Muscle layer of duodenum (tissue), 2 donors: Measurements from ENCODE around the gene PPP3CA.

Source experiments
- H3K27ac ChIP-seq: one replicate; pipeline ENCODE4 v1.7.0; 2013; ENCODE audit warnings: mild to moderate bottlenecking, low read length
- H3K27me3 ChIP-seq: one replicate; pipeline ENCODE4 v1.7.0; 2013; ENCODE audit warnings: low read depth, mild to moderate bottlenecking, control low read depth, low read length
- H3K36me3 ChIP-seq, 2 donors: one replicate each; pipeline ENCODE4 v1.7.0; 2013; ENCODE audit warnings: low read length in 2 of 2, control low read depth in 1 of 2, mild to moderate bottlenecking in 1 of 2; ENCODE audit not compliant: insufficient read depth in 2 of 2, control insufficient read depth in 1 of 2
- H3K4me1 ChIP-seq, 2 donors: one replicate each; pipeline ENCODE4 v1.7.0; 2013; ENCODE audit warnings: low read length in 2 of 2, mild to moderate bottlenecking in 2 of 2, control low read depth in 1 of 2, moderate library complexity in 1 of 2; ENCODE audit not compliant: insufficient read depth in 2 of 2, control insufficient read depth in 1 of 2
- H3K4me3 ChIP-seq, 2 donors: one replicate each; pipeline ENCODE4 v1.7.0; 2013; ENCODE audit warnings: low read length in 2 of 2, low read depth in 1 of 2, mild to moderate bottlenecking in 1 of 2
- H3K9me3 ChIP-seq, 2 donors: one replicate each; pipeline ENCODE4 v1.7.0; 2013; ENCODE audit warnings: low read length in 2 of 2, control low read depth in 1 of 2, mild to moderate bottlenecking in 1 of 2; ENCODE audit not compliant: control insufficient read depth in 1 of 2
- donor health status: healthy.

PPP3CA gene

GRCh38 chr4:101304916-101305315 lies 42.4 kb downstream of the PPP3CA start:
- Histone ChIP-seq H3K4me1 (peaks cover 5 to 11% of the 10 kb centered on the region in 2 donors), H3K27me3 (no peaks in the 10 kb centered on the region), H3K36me3 (no peaks in the 10 kb centered on the region), H3K4me3 (no peak overlapping the region), H3K9me3 (no peaks in the 10 kb centered on the region), H3K27ac (no peak overlapping the region)

GRCh38 chr4:101299899-101300540 lies 47.3 kb downstream of the PPP3CA start:
- no peaks in the 10 kb centered on the region for H3K36me3 ChIP-seq
- no peaks in the 10 kb centered on the region for H3K27me3 ChIP-seq
- peaks cover 4 to 7% of the 10 kb centered on the region in 2 donors for H3K4me1 ChIP-seq
- no peak overlapping the region for H3K4me3 ChIP-seq
- no peaks in the 10 kb centered on the region for H3K9me3 ChIP-seq
- no peak overlapping the region for H3K27ac ChIP-seq

- H3K27me3 ChIP-seq = no peaks in the 10 kb centered on the region
- H3K9me3 ChIP-seq = no peaks in the 10 kb centered on the region
- H3K4me3 ChIP-seq = no peak overlapping the region
- H3K4me1 ChIP-seq = peaks cover 0 to 7% of the 10 kb centered on the region in 2 donors
- H3K27ac ChIP-seq = no peak overlapping the region
- no peaks in the 10 kb centered on the region for H3K36me3 ChIP-seq
These were observed 48.3 kb downstream of the PPP3CA start for GRCh38 chr4:101299021-101299420.

- H3K4me1 ChIP-seq = peaks cover 0 to 15% of the 10 kb centered on the region in 2 donors
- no peaks in the 10 kb centered on the region for H3K36me3 ChIP-seq
- no peak overlapping the region for H3K27ac ChIP-seq
These were observed 51.6 kb downstream of the PPP3CA start for GRCh38 chr4:101295691-101296090.

GRCh38 chr4:101294597-101294996 lies 52.7 kb downstream of the PPP3CA start:
- Histone ChIP-seq H3K4me1 (peaks cover 0 to 21% of the 10 kb centered on the region in 2 donors), H3K36me3 (no peaks in the 10 kb centered on the region), H3K27me3 (no peaks in the 10 kb centered on the region), H3K4me3 (no peak overlapping the region), H3K27ac (no peak overlapping the region), H3K9me3 (no peaks in the 10 kb centered on the region)

More at GRCh38 chr4:101295691-101296090, 51.6 kb downstream of the PPP3CA start:
- H3K27me3 ChIP-seq = no peaks in the 10 kb centered on the region
- no peak overlapping the region for H3K4me3 ChIP-seq
- H3K9me3 ChIP-seq = no peaks in the 10 kb centered on the region

GRCh38 chr4:101292901-101293300 lies 54.4 kb downstream of the PPP3CA start:
- no peak overlapping the region for H3K27ac ChIP-seq
- no peaks in the 10 kb centered on the region for H3K9me3 ChIP-seq
- H3K27me3 ChIP-seq = no peaks in the 10 kb centered on the region
- H3K4me1 ChIP-seq = peaks cover 3 to 36% of the 10 kb centered on the region in 2 donors
- H3K36me3 ChIP-seq = no peaks in the 10 kb centered on the region
- no peak overlapping the region for H3K4me3 ChIP-seq

- Histone ChIP-seq H3K9me3 (no peaks in the 10 kb centered on the region), H3K27me3 (no peaks in the 10 kb centered on the region), H3K27ac (no peak overlapping the region), H3K4me3 (no peak overlapping the region), H3K36me3 (no peaks in the 10 kb centered on the region), H3K4me1 (peaks cover 3 to 43% of the 10 kb centered on the region in 2 donors)
These were observed 55.1 kb downstream of the PPP3CA start for GRCh38 chr4:101292214-101292613.

GRCh38 chr4:101291198-101291597 lies 56.1 kb downstream of the PPP3CA start:
- Histone ChIP-seq H3K4me1 (peaks cover 3 to 44% of the 10 kb centered on the region in 2 donors), H3K4me3 (no peak overlapping the region), H3K27me3 (no peaks in the 10 kb centered on the region), H3K36me3 (no peaks in the 10 kb centered on the region), H3K9me3 (no peaks in the 10 kb centered on the region), H3K27ac (no peak overlapping the region)

- H3K4me1 ChIP-seq = peaks cover 3 to 49% of the 10 kb centered on the region in 2 donors
- no peak overlapping the region for H3K27ac ChIP-seq
These were observed 56.7 kb downstream of the PPP3CA start for GRCh38 chr4:101290654-101291053.

GRCh38 chr4:101289306-101289705 lies 58.0 kb downstream of the PPP3CA start:
- H3K4me3 ChIP-seq = no peak overlapping the region
- no peaks in the 10 kb centered on the region for H3K27me3 ChIP-seq
- H3K27ac ChIP-seq = no peak overlapping the region
- H3K9me3 ChIP-seq = no peaks in the 10 kb centered on the region
- no peaks in the 10 kb centered on the region for H3K36me3 ChIP-seq
- H3K4me1 ChIP-seq = peaks cover 8 to 49% of the 10 kb centered on the region in 2 donors

More at GRCh38 chr4:101290654-101291053, 56.7 kb downstream of the PPP3CA start:
- no peaks in the 10 kb centered on the region for H3K27me3 ChIP-seq
- no peaks in the 10 kb centered on the region for H3K9me3 ChIP-seq
- H3K36me3 ChIP-seq = no peaks in the 10 kb centered on the region
- H3K4me3 ChIP-seq = no peak overlapping the region

GRCh38 chr4:101288365-101289145 lies 58.8 kb downstream of the PPP3CA start:
- Histone ChIP-seq H3K27me3 (no peaks in the 10 kb centered on the region), H3K36me3 (no peaks in the 10 kb centered on the region), H3K9me3 (no peaks in the 10 kb centered on the region), H3K4me1 (peaks cover 8 to 49% of the 10 kb centered on the region in 2 donors), H3K4me3 (no peak overlapping the region), H3K27ac (no peak overlapping the region)
